ENCODE data around the gene UBA1.

Gene UBA1

GRCh38 chrX:47146121-47146935 is 47.3 kb upstream of the UBA1 start:
- Histone ChIP-seq H3K36me3 (replicated peaks) (peaks cover 4% of the 10 kb centered on the region), H3K4me3 (ENCODE audit: low read depth, low read length) (peak overlapping the region; percentile 77), H3K27ac (no peak overlapping the region), H3K27me3 (replicated peaks) (no peaks in the 10 kb centered on the region)
- no peak for DNase-seq
- in situ Hi-C loops (cut with HindIII; ENCODE audit: low pct_ligation_motif_present, low sequenced_read_pairs) = no loop called here
- no peak for TF ChIP-seq CTCF (IDR thresholded peaks at IDR 0.05; ENCODE audit: low read depth, low read length, missing control alignments)

GRCh38 chrX:47146936-47147859 is 46.4 kb upstream of the UBA1 start:
- TF ChIP-seq CTCF (IDR thresholded peaks at IDR 0.05; ENCODE audit: low read depth, low read length, missing control alignments) = no peak
- peak overlapping the region; percentile 77 for H3K4me3 ChIP-seq (ENCODE audit: low read depth, low read length)

GRCh38 chrX:47148946-47149345 is 44.7 kb upstream of the UBA1 start:
- DNase-seq = no peak
- no peak overlapping the region for H3K27ac ChIP-seq
- H3K27me3 ChIP-seq (replicated peaks) = no peaks in the 10 kb centered on the region
- no peak for TF ChIP-seq CTCF (IDR thresholded peaks at IDR 0.05; ENCODE audit: low read depth, low read length, missing control alignments)
- no peak overlapping the region for H3K4me3 ChIP-seq (ENCODE audit: low read depth, low read length)
- no peaks in the 10 kb centered on the region for H3K36me3 ChIP-seq (replicated peaks)
- in situ Hi-C loops (cut with HindIII; ENCODE audit: low pct_ligation_motif_present, low sequenced_read_pairs) = no loop called here

More at GRCh38 chrX:47146936-47147859, 46.4 kb upstream of the UBA1 start:
- in situ Hi-C loops (cut with HindIII; ENCODE audit: low pct_ligation_motif_present, low sequenced_read_pairs) = no loop called here
- no peak overlapping the region for H3K27ac ChIP-seq
- H3K27me3 ChIP-seq (replicated peaks) = no peaks in the 10 kb centered on the region
- no peak for DNase-seq
- peaks cover 3% of the 10 kb centered on the region for H3K36me3 ChIP-seq (replicated peaks)

- Histone ChIP-seq H3K27ac (no peak overlapping the region), H3K36me3 (replicated peaks) (peaks cover under 1% of the 10 kb centered on the region), H3K27me3 (replicated peaks) (no peaks in the 10 kb centered on the region), H3K4me3 (ENCODE audit: low read depth, low read length) (no peak overlapping the region)
- no peak for TF ChIP-seq CTCF (IDR thresholded peaks at IDR 0.05; ENCODE audit: low read depth, low read length, missing control alignments)
- no peak for DNase-seq
- in situ Hi-C loops (cut with HindIII; ENCODE audit: low pct_ligation_motif_present, low sequenced_read_pairs) = no loop called here
These were observed 42.2 kb upstream of the UBA1 start for GRCh38 chrX:47151435-47151834.

- no peak overlapping the region for H3K4me3 ChIP-seq (ENCODE audit: low read depth, low read length)
- no peak for DNase-seq
- H3K27me3 ChIP-seq (replicated peaks) = no peaks in the 10 kb centered on the region
- TF ChIP-seq CTCF (IDR thresholded peaks at IDR 0.05; ENCODE audit: low read depth, low read length, missing control alignments) = no peak
- in situ Hi-C loops (cut with HindIII; ENCODE audit: low pct_ligation_motif_present, low sequenced_read_pairs) = no loop called here
- H3K27ac ChIP-seq = no peak overlapping the region
- peaks cover 10% of the 10 kb centered on the region for H3K36me3 ChIP-seq (replicated peaks)
These were observed 36.8 kb upstream of the UBA1 start for GRCh38 chrX:47156611-47157520.
